Esophagus muscularis mucosa (tissue), 4 donors: ENCODE results near the gene PRKD1. TPM values are rescaled to one million over a fixed set of nuclear protein-coding genes. Genes with fewer than 3 reads are reported as not detected.

Experiments
- DNase-seq: peaks from one replicate; pipeline ENCODE4 v3.0.0-alpha.2; 2017; ENCODE audit errors: extremely low spot score
- H3K27ac ChIP-seq, 4 donors: fragments of 200-600 bp; sonication (generic); replicated peaks in 1 of 4; 1 replicate in 3 of 4; 2 replicates in 1 of 4; pipeline ENCODE4 v1.5.1; 2016 to 2019; ENCODE audit warnings: mild to moderate bottlenecking in 1 of 4
- H3K27me3 ChIP-seq, 4 donors: fragments of 200-600 bp; sonication (generic); one replicate each; pipeline versions ENCODE4 v1.5.1 to v1.6.0; 2016 to 2019
- H3K36me3 ChIP-seq, 4 donors: fragments of 200-600 bp; sonication (generic); one replicate each; pipeline ENCODE4 v1.5.1; 2016 to 2019
- H3K4me1 ChIP-seq, 4 donors: fragments of 200-600 bp; sonication (generic); one replicate each; pipeline ENCODE4 v1.5.1; 2016 to 2019
- H3K4me3 ChIP-seq, 4 donors: fragments of 200-600 bp; sonication (generic); 1 replicate in 2 of 4; 2 replicates in 2 of 4; pipeline ENCODE4 v1.5.1; 2016 to 2019; ENCODE audit warnings: mild to moderate bottlenecking in 4 of 4, moderate library complexity in 1 of 4
- H3K9me3 ChIP-seq, 4 donors: fragments of 200-600 bp; sonication (generic); 1 replicate in 3 of 4; 2 replicates in 1 of 4; pipeline ENCODE4 v1.5.1; 2016 to 2019
- EP300 ChIP-seq: sonication (generic); formaldehyde crosslinking; IDR thresholded peaks from one replicate; pipeline ENCODE4 v1.6.1; 2017; ENCODE audit warnings: antibody characterized with exemption
- POLR2A ChIP-seq: fragments of 450-650 bp; IDR thresholded peaks from one replicate; pipeline ENCODE4 v1.6.1; 2017; ENCODE audit warnings: antibody characterized with exemption, moderate library complexity, mild to moderate bottlenecking, low read depth
- POLR2AphosphoS5 ChIP-seq, 2 donors: sonication (generic); formaldehyde crosslinking; IDR thresholded peaks; one replicate each; pipeline ENCODE4 v1.6.1; 2017; ENCODE audit warnings: antibody characterized with exemption in 2 of 2
- WGBS: methylation state at CpG from one replicate; pipeline ENCODE4 v1.1.5; 2018; 5-methylcytosine and 5-hydroxymethylcytosine counted together
- intact Hi-C: fragments of 100-400 bp; cut with DNase I; formaldehyde crosslinking; loops from one replicate; pipeline ENCODE4 v1.15.1; 2023
- total RNA-seq, 4 donors: library from RNA; depleted of rRNA; stranded (reverse); fragments of >200 nt; gene quantifications; one replicate each; pipeline versions ENCODE4 v1.1.0 to v1.2.1, GENCODE V29; 2016
- TF ChIP-seq, protein P1 (sequence below), 3 experiments: fragments of 200-600 bp in 2 of 3; fragments of 450-650 bp in 1 of 3; sonication (generic) in 2 of 3; IDR thresholded peaks; one replicate each; pipeline ENCODE4 v1.5.1; 2017 to 2019; ENCODE audit warnings: antibody characterized with exemption in 3 of 3, mild to moderate bottlenecking in 2 of 3, moderate library complexity in 1 of 3

Gene PRKD1
- total RNA-seq, 4 donors from 2014 or later, result 10.4 to 18.7 (median 14.0) TPM

DNA sequence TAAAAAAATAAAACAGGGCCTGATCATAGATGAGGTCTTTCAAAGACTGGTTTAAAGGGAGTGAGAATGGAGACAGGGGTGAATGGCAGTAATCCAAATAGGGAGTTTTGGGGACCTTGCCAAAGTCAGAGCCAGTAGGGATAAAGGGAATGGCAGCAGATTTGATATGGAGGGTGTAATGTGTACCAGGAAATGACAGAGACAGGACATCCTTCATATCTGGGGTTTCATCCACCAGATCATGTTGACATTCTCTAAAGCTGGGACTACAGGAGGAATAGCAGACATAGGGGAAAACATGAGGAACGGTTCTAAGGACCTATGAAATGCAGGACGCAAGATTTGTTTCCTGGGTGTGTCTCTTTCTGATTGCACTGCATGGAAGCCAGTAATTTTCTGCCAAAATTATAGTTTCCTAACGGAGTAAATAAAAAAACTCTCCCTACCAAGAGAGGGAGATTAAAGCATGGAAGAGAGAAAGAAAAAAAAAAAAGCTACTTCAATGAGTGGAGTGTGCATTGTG lies 169.9 kb downstream of the PRKD1 start:
- 65% methylated on average over 3 of the region's 3 CpGs for WGBS
- intact Hi-C loops, result no loop called here
- Histone ChIP-seq H3K9me3 (no peaks in the 10 kb centered on the region), H3K4me3 (no peak overlapping the region), H3K27ac (no peak overlapping the region), H3K27me3 (no peaks in the 10 kb centered on the region), H3K36me3 (no peaks in the 10 kb centered on the region), H3K4me1 (peaks cover 0 to 7% (median 0%) of the 10 kb centered on the region in 4 donors)
- TF ChIP-seq POLR2AphosphoS5 (IDR thresholded peaks at IDR 0.05) (no peak), POLR2A (no peak)
- no peak for DNase-seq

DNA sequence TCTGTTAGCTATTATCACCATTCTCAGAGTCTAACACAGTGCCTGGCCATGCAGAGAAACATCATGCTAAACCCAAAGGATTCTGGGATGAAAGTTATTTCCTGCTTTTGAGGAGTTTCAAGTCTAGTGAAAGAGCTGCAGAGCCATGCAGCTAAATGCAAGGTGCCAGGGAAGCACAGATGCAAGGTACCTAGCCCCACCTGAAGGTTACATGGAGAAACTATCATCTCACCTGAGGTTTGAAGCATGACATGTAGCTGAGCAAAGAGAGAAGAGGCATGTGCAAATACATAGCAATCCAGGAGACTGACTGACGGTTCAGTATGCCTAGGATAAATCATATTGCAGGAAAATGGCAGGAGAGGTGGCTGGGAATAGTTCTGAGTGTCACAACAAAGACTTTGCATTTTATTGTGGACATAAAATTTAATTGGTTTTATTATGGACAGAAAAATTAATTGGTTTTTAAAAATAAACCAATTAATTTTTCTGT lies 170.4 kb downstream of the PRKD1 start:
- Histone ChIP-seq H3K4me3 (no peak overlapping the region), H3K36me3 (no peaks in the 10 kb centered on the region), H3K27ac (no peak overlapping the region), H3K27me3 (no peaks in the 10 kb centered on the region), H3K9me3 (no peaks in the 10 kb centered on the region), H3K4me1 (peaks cover 0 to 7% (median 0%) of the 10 kb centered on the region in 4 donors)
- intact Hi-C loops, result no loop called here
- no peak for DNase-seq
- TF ChIP-seq POLR2A, result no peak
- TF ChIP-seq EP300, result no peak
- TF ChIP-seq, protein P1, sequence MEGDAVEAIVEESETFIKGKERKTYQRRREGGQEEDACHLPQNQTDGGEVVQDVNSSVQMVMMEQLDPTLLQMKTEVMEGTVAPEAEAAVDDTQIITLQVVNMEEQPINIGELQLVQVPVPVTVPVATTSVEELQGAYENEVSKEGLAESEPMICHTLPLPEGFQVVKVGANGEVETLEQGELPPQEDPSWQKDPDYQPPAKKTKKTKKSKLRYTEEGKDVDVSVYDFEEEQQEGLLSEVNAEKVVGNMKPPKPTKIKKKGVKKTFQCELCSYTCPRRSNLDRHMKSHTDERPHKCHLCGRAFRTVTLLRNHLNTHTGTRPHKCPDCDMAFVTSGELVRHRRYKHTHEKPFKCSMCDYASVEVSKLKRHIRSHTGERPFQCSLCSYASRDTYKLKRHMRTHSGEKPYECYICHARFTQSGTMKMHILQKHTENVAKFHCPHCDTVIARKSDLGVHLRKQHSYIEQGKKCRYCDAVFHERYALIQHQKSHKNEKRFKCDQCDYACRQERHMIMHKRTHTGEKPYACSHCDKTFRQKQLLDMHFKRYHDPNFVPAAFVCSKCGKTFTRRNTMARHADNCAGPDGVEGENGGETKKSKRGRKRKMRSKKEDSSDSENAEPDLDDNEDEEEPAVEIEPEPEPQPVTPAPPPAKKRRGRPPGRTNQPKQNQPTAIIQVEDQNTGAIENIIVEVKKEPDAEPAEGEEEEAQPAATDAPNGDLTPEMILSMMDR (IDR thresholded peaks at IDR 0.05), result no peak
- no peak for TF ChIP-seq POLR2AphosphoS5 (IDR thresholded peaks at IDR 0.05)
- 100% methylated on average over 1 of the region's 1 CpG for WGBS

DNA sequence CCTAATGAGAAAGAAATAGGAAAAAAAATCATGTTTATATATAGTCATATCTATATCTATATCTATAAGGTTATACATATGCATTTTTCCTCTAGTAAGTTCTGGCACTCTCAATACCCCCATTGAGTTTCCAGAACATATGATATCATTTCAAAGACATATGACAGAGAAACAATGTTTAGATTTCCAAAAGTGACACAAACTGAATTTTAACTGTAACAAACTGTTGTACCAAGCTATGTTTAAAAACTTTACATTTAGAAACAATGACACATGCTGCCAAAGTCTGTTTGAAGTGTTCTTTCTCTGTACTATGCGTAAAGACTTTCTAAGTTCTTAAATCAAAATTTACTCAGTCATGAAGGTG lies 171.6 kb downstream of the PRKD1 start:
- no peaks in the 10 kb centered on the region for H3K27me3 ChIP-seq
- H3K9me3 ChIP-seq, result no peaks in the 10 kb centered on the region
- no peaks in the 10 kb centered on the region for H3K36me3 ChIP-seq
- WGBS, result 98% methylated on average over 1 of the region's 1 CpG
- no peak overlapping the region for H3K27ac ChIP-seq
- no peaks in the 10 kb centered on the region for H3K4me1 ChIP-seq
- DNase-seq, result no peak
- TF ChIP-seq POLR2AphosphoS5 (IDR thresholded peaks at IDR 0.05) (no peak), POLR2A (no peak), EP300 (no peak)
- TF ChIP-seq, protein P1 (IDR thresholded peaks at IDR 0.05), result no peak
- intact Hi-C loops, result no loop called here
- H3K4me3 ChIP-seq, result no peak overlapping the region

DNA sequence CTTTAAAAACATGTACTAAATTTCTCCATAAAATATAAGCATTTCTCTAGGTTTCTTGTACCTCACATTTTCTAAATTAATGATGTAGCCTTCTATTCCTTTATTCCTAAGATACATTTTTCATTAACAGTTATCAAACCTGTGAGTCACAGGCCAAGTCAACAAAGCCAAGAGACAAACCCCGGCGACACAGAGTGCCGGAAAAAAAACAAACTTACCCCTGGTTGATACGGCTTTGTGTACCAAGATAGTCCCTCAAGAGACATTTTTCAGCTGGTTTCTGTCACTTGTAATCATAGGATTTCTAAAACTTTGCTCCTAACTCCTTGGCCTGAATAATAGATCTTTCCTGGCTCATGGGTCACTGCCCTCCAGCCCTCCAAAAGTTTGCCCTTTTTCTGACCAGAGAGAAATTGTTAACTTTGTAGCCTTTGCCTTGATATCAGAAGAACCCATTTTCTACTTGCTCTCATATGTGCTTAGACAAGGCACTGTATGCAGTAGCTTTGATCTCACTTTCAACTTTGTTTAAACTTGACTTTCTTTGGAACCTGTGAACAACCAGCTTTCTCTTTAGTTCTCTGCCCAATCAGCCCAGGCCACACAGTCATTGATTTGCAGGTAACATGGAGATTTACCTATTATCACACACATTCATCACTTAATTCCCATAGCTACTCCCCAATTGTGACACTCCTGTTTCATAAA lies 172.2 kb downstream of the PRKD1 start:
- intact Hi-C loops, result no loop called here
- Histone ChIP-seq H3K9me3 (no peaks in the 10 kb centered on the region), H3K36me3 (no peaks in the 10 kb centered on the region), H3K4me3 (no peak overlapping the region), H3K4me1 (no peaks in the 10 kb centered on the region), H3K27me3 (no peaks in the 10 kb centered on the region), H3K27ac (no peak overlapping the region)
- no peak for DNase-seq
- TF ChIP-seq POLR2AphosphoS5 (IDR thresholded peaks at IDR 0.05) (no peak), POLR2A (no peak), EP300 (no peak)
- TF ChIP-seq, protein P1 (IDR thresholded peaks at IDR 0.05), result no peak
- 66% methylated on average over 4 of the region's 4 CpGs for WGBS

DNA sequence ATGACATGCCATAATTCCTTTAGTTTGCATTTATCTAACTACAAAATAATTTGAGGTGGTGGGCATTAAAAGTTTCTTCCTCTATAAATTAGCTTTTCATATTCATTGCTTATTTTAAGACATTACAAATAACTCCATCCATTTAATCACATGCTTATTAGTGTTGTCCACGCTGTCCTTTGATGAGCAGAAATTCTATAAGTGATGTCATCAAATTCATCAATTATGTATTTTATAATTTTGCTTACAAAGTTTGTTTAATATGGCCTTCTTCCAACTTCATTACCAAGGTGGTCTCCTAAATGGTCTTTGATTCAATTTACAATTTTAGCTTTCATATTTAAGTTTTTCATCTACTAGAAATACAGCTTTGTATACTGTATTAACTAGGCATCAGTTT lies 173.5 kb downstream of the PRKD1 start:
- 54% methylated on average over 1 of the region's 1 CpG for WGBS
- Histone ChIP-seq H3K36me3 (no peaks in the 10 kb centered on the region), H3K4me1 (no peaks in the 10 kb centered on the region), H3K9me3 (no peaks in the 10 kb centered on the region), H3K27ac (no peak overlapping the region), H3K27me3 (no peaks in the 10 kb centered on the region), H3K4me3 (no peak overlapping the region)
- TF ChIP-seq EP300 (no peak), POLR2AphosphoS5 (IDR thresholded peaks at IDR 0.05) (no peak)
- no peak for DNase-seq
- intact Hi-C loops, result no loop called here
